Retinal pigment epithelial cell (primary cell): ENCODE results near the gene PHYH.
"Not testable (repeated sequence)": the region's sequence is repeated elsewhere in the genome, so short reads cannot be mapped to it uniquely, and the experiment has no call there.

Experiments used
- DNase-seq: peaks from one replicate; pipeline ENCODE4 v3.0.0-alpha.2; 2010; ENCODE audit warnings: low read depth
- H3K4me3 ChIP-seq: 2 replicates; pipeline ENCODE4 v1.5.1; 2011; ENCODE audit warnings: mild to moderate bottlenecking, low read length, control low read depth, moderate library complexity
- TF ChIP-seq, protein P1 (sequence below): conservative IDR thresholded peaks from 2 replicates; pipeline ENCODE4 v1.5.1; 2011; ENCODE audit warnings: low read depth, low read length, control low read depth, inconsistent platforms

PHYH gene

DNA sequence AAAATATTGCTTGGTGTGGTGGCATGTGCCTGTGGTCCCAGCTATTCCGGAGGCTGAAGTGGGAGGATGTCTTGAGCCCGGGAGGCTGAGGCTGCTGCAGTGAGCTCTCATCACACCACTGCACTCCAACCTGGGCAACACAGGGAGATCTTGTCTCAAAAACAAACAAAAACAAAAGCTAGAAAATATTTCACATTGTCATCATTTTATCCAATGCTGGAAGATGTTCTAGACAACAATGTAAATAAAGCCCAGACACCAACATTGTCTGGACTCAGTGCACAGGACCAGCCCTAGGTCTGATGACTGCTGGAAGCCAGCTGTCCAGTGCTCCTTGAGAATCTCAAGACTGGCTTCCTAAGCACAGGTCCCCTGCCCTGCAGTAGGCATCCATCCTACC is 34.7 kb upstream of the PHYH start:
- TF ChIP-seq, protein P1, sequence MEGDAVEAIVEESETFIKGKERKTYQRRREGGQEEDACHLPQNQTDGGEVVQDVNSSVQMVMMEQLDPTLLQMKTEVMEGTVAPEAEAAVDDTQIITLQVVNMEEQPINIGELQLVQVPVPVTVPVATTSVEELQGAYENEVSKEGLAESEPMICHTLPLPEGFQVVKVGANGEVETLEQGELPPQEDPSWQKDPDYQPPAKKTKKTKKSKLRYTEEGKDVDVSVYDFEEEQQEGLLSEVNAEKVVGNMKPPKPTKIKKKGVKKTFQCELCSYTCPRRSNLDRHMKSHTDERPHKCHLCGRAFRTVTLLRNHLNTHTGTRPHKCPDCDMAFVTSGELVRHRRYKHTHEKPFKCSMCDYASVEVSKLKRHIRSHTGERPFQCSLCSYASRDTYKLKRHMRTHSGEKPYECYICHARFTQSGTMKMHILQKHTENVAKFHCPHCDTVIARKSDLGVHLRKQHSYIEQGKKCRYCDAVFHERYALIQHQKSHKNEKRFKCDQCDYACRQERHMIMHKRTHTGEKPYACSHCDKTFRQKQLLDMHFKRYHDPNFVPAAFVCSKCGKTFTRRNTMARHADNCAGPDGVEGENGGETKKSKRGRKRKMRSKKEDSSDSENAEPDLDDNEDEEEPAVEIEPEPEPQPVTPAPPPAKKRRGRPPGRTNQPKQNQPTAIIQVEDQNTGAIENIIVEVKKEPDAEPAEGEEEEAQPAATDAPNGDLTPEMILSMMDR = no peak

DNA sequence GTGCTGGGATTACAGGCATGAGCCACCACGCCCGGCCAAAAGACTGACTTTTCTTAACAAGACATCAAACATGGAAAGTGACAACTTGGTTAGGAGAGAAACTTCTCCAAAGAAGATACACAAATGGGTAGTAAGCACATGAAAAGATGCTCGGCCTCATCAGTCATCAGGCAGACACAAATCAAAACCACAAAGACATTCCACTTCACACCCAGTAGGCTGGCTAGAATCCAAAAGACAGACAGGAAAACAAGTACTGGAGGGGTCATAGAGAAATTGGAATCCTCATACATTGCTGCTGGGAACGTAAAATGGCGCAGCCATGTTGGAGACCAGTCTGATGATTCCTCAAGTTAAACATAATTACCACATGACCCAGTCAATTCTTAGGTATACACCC is 31.8 kb upstream of the PHYH start:
- TF ChIP-seq, protein P1 = no peak
- no peak for DNase-seq
- H3K4me3 ChIP-seq = no peak overlapping the region

More for the DNA sequence above, 34.7 kb upstream of the PHYH start:
- DNase-seq = no peak
- no peak overlapping the region for H3K4me3 ChIP-seq

GRCh38 chr10:13330980-13331379 is 31.1 kb upstream of the PHYH start:
- not testable (repeated sequence) for H3K4me3 ChIP-seq, DNase-seq

DNA sequence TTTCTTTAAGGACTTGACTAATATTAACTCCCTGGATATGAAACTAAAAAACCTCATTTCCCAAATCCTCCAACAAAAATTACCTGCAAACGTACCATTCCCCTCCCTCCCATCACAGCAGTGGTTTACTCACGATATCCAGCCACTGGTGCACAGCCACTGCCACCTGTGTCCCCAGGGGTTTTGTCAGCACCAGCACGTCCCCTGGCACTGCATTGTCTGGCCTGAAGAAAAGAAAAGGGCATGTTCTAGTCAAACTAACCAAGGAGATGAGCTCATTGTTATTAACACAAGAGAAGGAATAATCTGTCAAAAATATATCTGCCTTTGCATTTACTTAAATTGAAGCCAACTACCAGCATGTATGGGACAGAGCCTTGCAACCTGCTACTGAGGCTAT is 29.7 kb upstream of the PHYH start:
- TF ChIP-seq, protein P1 = no peak
- H3K4me3 ChIP-seq = no peak overlapping the region
- DNase-seq = no peak

DNA sequence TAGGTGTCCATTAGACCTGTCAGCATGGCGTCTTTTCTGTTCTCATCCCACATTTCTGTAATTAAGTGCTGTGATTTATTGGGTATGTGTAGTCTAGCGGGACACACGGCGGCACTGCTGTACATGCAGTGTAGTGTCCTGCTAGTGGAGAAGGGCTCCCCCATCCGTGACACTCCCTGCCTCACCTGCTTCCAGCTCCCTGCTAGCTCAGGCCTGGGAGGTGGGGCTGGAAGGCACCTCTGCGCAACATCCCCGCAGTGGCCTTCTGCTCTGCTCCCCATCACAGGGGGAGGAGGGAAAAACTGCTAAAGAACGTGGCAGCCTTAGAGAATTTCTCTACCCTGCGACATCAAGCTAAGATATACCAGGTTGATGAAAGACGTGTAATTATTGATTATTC is 28.7 kb upstream of the PHYH start:
- no peak for DNase-seq
- H3K4me3 ChIP-seq = no peak overlapping the region
- TF ChIP-seq, protein P1 = no peak

GRCh38 chr10:13328126-13328525 is 28.3 kb upstream of the PHYH start:
- no peak for DNase-seq
- TF ChIP-seq, protein P1 = no peak
- H3K4me3 ChIP-seq = no peak overlapping the region

- no peak for DNase-seq
- TF ChIP-seq, protein P1 = no peak
- no peak overlapping the region for H3K4me3 ChIP-seq
Observed at GRCh38 chr10:13327534-13327933, 27.7 kb upstream of the PHYH start.

- TF ChIP-seq, protein P1 = no peak
- H3K4me3 ChIP-seq = no peak overlapping the region
- no peak for DNase-seq
Observed at GRCh38 chr10:13322615-13323148, 22.8 kb upstream of the PHYH start.
